Endothelial cell of umbilical vein (primary cell): ENCODE data around the gene OTC. TPM values are rescaled to one million over a fixed set of nuclear protein-coding genes. Genes with fewer than 3 reads are reported as not detected.

Source experiments
- BruUV-seq: library from RNA; stranded (reverse); fragments of 400-500 nt; replicated peaks from 2 replicates; lab custom pipeline; 2021; lab: Mats Ljungman, UMichigan
- CTCF ChIA-PET: fragments of 300-600, 350-600 bp; sonication (Branson Sonifier 250); formaldehyde crosslinking; loops from one replicate; lab custom pipeline; 2021; ENCODE audit warnings: antibody characterized with exemption, inconsistent platforms; lab: Charles Lee
- POLR2A ChIA-PET: fragments of 300-600, 350-600 bp; sonication (Branson Sonifier 250); formaldehyde crosslinking; loops from one replicate; lab custom pipeline; 2021; ENCODE audit warnings: antibody characterized with exemption, inconsistent platforms; lab: Charles Lee
- DNase-seq: peaks from one replicate; pipeline ENCODE4 v3.0.0-alpha.2; 2011; ENCODE audit warnings: low read depth, low spot score
- FAIRE-seq: peaks from 2 replicates; lab custom pipeline; 2011; peaks lifted over from hg19 to GRCh38; lab: Jason Lieb, UNC
- H2AFZ ChIP-seq: 2 replicates; pipeline ENCODE4 v1.6.0; 2012; ENCODE audit warnings: low read depth, low read length, control low read depth, inconsistent platforms
- H3K27ac ChIP-seq: 2 replicates; pipeline ENCODE4 v1.5.1; 2011; ENCODE audit warnings: low read depth, mild to moderate bottlenecking, control low read depth, low read length, moderate library complexity; ENCODE audit not compliant: insufficient read depth
- H3K27me3 ChIP-seq, 2 experiments: 2 replicates each; pipeline versions ENCODE4 v1.6.0 to v1.6.1; 2011; ENCODE audit warnings: low read length in 2 of 2, mixed read lengths in 1 of 2; ENCODE audit not compliant: control insufficient read depth in 2 of 2, insufficient read depth in 2 of 2
- H3K36me3 ChIP-seq, 2 experiments: 2 replicates in 1 of 2; 3 replicates in 1 of 2; pipeline ENCODE4 v1.5.1; 2011; ENCODE audit warnings: low read length in 2 of 2, mild to moderate bottlenecking in 1 of 2, moderate library complexity in 1 of 2; ENCODE audit not compliant: control insufficient read depth in 2 of 2, insufficient read depth in 2 of 2; ENCODE audit errors: extremely low read depth in 1 of 2
- H3K4me1 ChIP-seq: 3 replicates; pipeline ENCODE4 v1.5.1; 2011; ENCODE audit warnings: mild to moderate bottlenecking, low read length; ENCODE audit not compliant: control insufficient read depth, insufficient read depth; ENCODE audit errors: extremely low read depth
- H3K4me2 ChIP-seq: 2 replicates; pipeline ENCODE4 v1.6.1; 2011; ENCODE audit warnings: low read length, control low read depth, mixed read lengths; ENCODE audit not compliant: insufficient read depth
- H3K4me3 ChIP-seq, 3 experiments: fragments of 200-600 bp in 1 of 3; sonication (generic), shearing (Covaris generic) in 1 of 3; replicated peaks in 1 of 3; 2 replicates each; pipeline ENCODE4 v1.5.1; 2011 to 2016; ENCODE audit warnings: control low read depth in 3 of 3, low read length in 3 of 3, mild to moderate bottlenecking in 2 of 3, inconsistent platforms in 1 of 3, low read depth in 1 of 3, moderate library complexity in 1 of 3; ENCODE audit not compliant: insufficient read depth in 1 of 3
- H3K79me2 ChIP-seq: 2 replicates; pipeline ENCODE4 v1.6.0; 2012; ENCODE audit warnings: low read length, inconsistent platforms; ENCODE audit not compliant: control insufficient read depth, insufficient read depth
- H3K9ac ChIP-seq: replicated peaks from 2 replicates; pipeline ENCODE3; 2011; ENCODE audit warnings: low read length, control low read depth; ENCODE audit not compliant: insufficient read depth; ENCODE audit errors: extremely low read depth
- H3K9me1 ChIP-seq: replicated peaks from 3 replicates; pipeline ENCODE4 v1.6.0; 2011; ENCODE audit warnings: mild to moderate bottlenecking, low read length; ENCODE audit not compliant: control insufficient read depth, insufficient read depth; ENCODE audit errors: extremely low read depth
- H3K9me3 ChIP-seq: replicated peaks from 2 replicates; pipeline ENCODE4 v1.5.1; 2012; ENCODE audit warnings: low read length, inconsistent platforms; ENCODE audit not compliant: control insufficient read depth, insufficient read depth
- H4K20me1 ChIP-seq: replicated peaks from 2 replicates; pipeline ENCODE3; 2011; ENCODE audit warnings: mild to moderate bottlenecking, low read length; ENCODE audit not compliant: control insufficient read depth, insufficient read depth; ENCODE audit errors: extremely low read depth
- EZH2 ChIP-seq: IDR thresholded peaks from 2 replicates; pipeline ENCODE4 v1.6.1; 2012; ENCODE audit warnings: borderline replicate concordance, low read depth, mild to moderate bottlenecking, moderate library complexity, low read length, inconsistent platforms; ENCODE audit not compliant: severe bottlenecking
- FOS ChIP-seq: IDR thresholded peaks from 2 replicates; pipeline ENCODE4 v1.6.1; 2011; ENCODE audit warnings: mild to moderate bottlenecking, low read length, moderate library complexity, borderline replicate concordance; ENCODE audit not compliant: insufficient read depth
- GATA2 ChIP-seq: IDR thresholded peaks from 2 replicates; pipeline ENCODE4 v1.7.0; 2011; ENCODE audit warnings: low read depth, mild to moderate bottlenecking, moderate library complexity, mixed read lengths, low read length; ENCODE audit not compliant: insufficient read length, insufficient read depth
- JUN ChIP-seq: IDR thresholded peaks from 2 replicates; pipeline ENCODE4 v1.6.1; 2011; ENCODE audit warnings: borderline replicate concordance, low read depth; ENCODE audit not compliant: insufficient read length, insufficient read depth
- MYC ChIP-seq: IDR thresholded peaks from one replicate; pipeline ENCODE4 v1.6.1; 2011; ENCODE audit warnings: mild to moderate bottlenecking, low read depth, low read length
- POLR2A ChIP-seq: IDR thresholded peaks from 2 replicates; pipeline ENCODE4 v1.6.1; 2012; ENCODE audit warnings: low read depth, mild to moderate bottlenecking, control low read depth, low read length
- POLR2AphosphoS5 ChIP-seq: IDR thresholded peaks from 2 replicates; pipeline ENCODE4 v1.6.1; 2012; ENCODE audit warnings: low read depth, mild to moderate bottlenecking, control low read depth, low read length, moderate library complexity; ENCODE audit not compliant: insufficient read depth
- dilution Hi-C: fragments of 300-500 bp; cut with MboI; formaldehyde crosslinking; loops from one replicate; pipeline ENCODE4 v1.15.0; 2019; ENCODE audit warnings: low sequenced_read_pairs; ENCODE audit not compliant: extremely low pct_ligation_motif_present
- intact Hi-C: fragments of 100-400 bp; cut with micrococcal nuclease; formaldehyde crosslinking; loops from one replicate; pipeline ENCODE4 v1.10.0; 2022
- polyA plus RNA-seq, 4 experiments: library from polyadenylated mRNA; depleted of rRNA in 3 of 4; stranded (reverse) in 3 of 4; unstranded in 1 of 4; fragments of >200 nt; gene quantifications; 2 replicates each; pipeline versions ENCODE4 v1.2.1 to v1.2.3, GENCODE V29; 2011 to 2012; ENCODE audit warnings: missing spikeins in 1 of 4
- total RNA-seq: library from RNA; stranded (reverse); gene quantifications from 2 replicates; pipeline ENCODE4 v1.2.3, GENCODE V29; 2021
- TF ChIP-seq, protein P1 (sequence below), 2 donors: IDR thresholded peaks; 1 replicate in 1 of 2; 2 replicates in 1 of 2; pipeline ENCODE4 v1.5.1; 2011; ENCODE audit warnings: low read length in 2 of 2, mild to moderate bottlenecking in 2 of 2, moderate library complexity in 2 of 2, control low read depth in 1 of 2, inconsistent platforms in 1 of 2, low read depth in 1 of 2; ENCODE audit not compliant: insufficient read depth in 1 of 2; ENCODE audit errors: extremely low read depth in 1 of 2
- TF ChIP-seq, protein P2 (sequence below): IDR thresholded peaks from 2 replicates; pipeline ENCODE4 v1.6.1; 2011; ENCODE audit not compliant: insufficient read depth, insufficient read length

Gene OTC
- total and polyA plus RNA-seq, 2 donors (not counting 3 experiments of a cell fraction or from before 2014, with no cell fraction given) = not detected

DNA sequence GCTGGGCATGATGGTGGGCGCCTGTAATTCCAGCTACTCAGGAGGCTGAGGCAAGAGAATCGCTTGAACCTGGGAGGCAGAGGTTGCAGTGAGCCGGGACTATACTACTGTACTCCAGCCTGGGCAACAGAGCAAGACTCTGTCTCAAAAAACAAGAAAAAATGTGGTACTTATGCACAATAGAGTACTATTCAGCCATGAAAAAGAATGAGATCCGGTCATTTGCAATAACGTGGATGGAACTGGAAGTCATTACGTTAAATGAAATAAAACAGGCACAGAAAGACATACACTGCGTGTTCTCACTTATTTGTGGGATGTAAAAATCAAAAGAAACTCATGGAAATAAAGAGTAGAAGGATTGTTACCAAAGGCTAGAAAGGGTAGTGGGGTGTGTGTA lies 37.2 kb upstream of the OTC start:
- dilution Hi-C loops = no loop called here
- BruUV-seq = no TSS peak
- no peak for FAIRE-seq

More for the DNA sequence above, 37.2 kb upstream of the OTC start:
- CTCF ChIA-PET = no interaction called here
- Histone ChIP-seq H3K9me3 (no peaks in the 10 kb centered on the region), H3K9me1 (no peaks in the 10 kb centered on the region), H2AFZ (no peak overlapping the region), H3K79me2 (peaks cover under 1% of the 10 kb centered on the region), H3K4me2 (no peak overlapping the region), H3K27me3 (no peaks in the 10 kb centered on the region), H3K9ac (no peak overlapping the region), H3K4me3 (no peak overlapping the region), H4K20me1 (no peaks in the 10 kb centered on the region), H3K27ac (no peak overlapping the region), H3K36me3 (no peaks in the 10 kb centered on the region), H3K4me1 (peaks cover 20% of the 10 kb centered on the region)
- POLR2A ChIA-PET = no interaction called here
- TF ChIP-seq POLR2A = no peak
- no peak for TF ChIP-seq POLR2AphosphoS5
- TF ChIP-seq, protein P1, sequence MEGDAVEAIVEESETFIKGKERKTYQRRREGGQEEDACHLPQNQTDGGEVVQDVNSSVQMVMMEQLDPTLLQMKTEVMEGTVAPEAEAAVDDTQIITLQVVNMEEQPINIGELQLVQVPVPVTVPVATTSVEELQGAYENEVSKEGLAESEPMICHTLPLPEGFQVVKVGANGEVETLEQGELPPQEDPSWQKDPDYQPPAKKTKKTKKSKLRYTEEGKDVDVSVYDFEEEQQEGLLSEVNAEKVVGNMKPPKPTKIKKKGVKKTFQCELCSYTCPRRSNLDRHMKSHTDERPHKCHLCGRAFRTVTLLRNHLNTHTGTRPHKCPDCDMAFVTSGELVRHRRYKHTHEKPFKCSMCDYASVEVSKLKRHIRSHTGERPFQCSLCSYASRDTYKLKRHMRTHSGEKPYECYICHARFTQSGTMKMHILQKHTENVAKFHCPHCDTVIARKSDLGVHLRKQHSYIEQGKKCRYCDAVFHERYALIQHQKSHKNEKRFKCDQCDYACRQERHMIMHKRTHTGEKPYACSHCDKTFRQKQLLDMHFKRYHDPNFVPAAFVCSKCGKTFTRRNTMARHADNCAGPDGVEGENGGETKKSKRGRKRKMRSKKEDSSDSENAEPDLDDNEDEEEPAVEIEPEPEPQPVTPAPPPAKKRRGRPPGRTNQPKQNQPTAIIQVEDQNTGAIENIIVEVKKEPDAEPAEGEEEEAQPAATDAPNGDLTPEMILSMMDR (IDR thresholded peaks at IDR 0.05; ENCODE audit: extremely low read depth in 1 of 2, insufficient read depth in 1 of 2, low read depth in 1 of 2, low read length in 2 of 2) = no peak
- TF ChIP-seq FOS = no peak
- TF ChIP-seq MYC = no peak
- TF ChIP-seq, protein P2, sequence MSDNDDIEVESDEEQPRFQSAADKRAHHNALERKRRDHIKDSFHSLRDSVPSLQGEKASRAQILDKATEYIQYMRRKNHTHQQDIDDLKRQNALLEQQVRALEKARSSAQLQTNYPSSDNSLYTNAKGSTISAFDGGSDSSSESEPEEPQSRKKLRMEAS = no peak
- TF ChIP-seq EZH2 = no peak
- TF ChIP-seq JUN = no peak
- TF ChIP-seq GATA2 = no peak
- DNase-seq = no peak
- intact Hi-C loops = no loop called here
